Upper lobe of right lung (tissue), 1 donor: ENCODE measurements around the gene TRPC4. TPM values are rescaled to one million over a fixed set of nuclear protein-coding genes. Genes with fewer than 3 reads are reported as not detected.

Experiments used
- ATAC-seq: fragments of 200-7000 bp; cut with Tn5 transposase; one replicate; pipeline ENCODE4 v1.9.1; 2020; ENCODE audit warnings: mild to moderate bottlenecking, moderate library complexity
- DNase-seq: peaks from one replicate; pipeline ENCODE4 v3.0.0-alpha.2; 2020
- H3K27ac ChIP-seq: fragments of 200-600 bp; one replicate; pipeline ENCODE4 v1.8.0; 2022
- H3K27me3 ChIP-seq: fragments of 200-600 bp; one replicate; pipeline ENCODE4 v1.8.0; 2022; ENCODE audit warnings: mild to moderate bottlenecking
- H3K36me3 ChIP-seq: fragments of 200-600 bp; one replicate; pipeline ENCODE4 v1.8.0; 2022
- H3K4me1 ChIP-seq: fragments of 200-600 bp; one replicate; pipeline ENCODE4 v1.8.0; 2022
- H3K4me3 ChIP-seq: fragments of 200-600 bp; one replicate; pipeline ENCODE4 v1.8.0; 2022; ENCODE audit warnings: mild to moderate bottlenecking
- H3K9me3 ChIP-seq: fragments of 200-600 bp; one replicate; pipeline ENCODE4 v1.8.0; 2022
- intact Hi-C: fragments of 100-400 bp; cut with DNase I; formaldehyde crosslinking; loops from one replicate; pipeline ENCODE4 v1.11.0; 2022
- total RNA-seq: library from RNA; stranded (reverse); fragmentation: NEBNext Ultra II Directional; extraction: Animal tissue kit (Norgen Biotek cat#: 25700); gene quantifications from one replicate; pipeline ENCODE4 v1.2.1, GENCODE V29; 2021
- TF ChIP-seq, protein P1 (sequence below): fragments of 200-600 bp; IDR thresholded peaks from one replicate; pipeline ENCODE4 v1.8.0; 2022; ENCODE audit warnings: antibody characterized with exemption
- donor health status: DM: no; HTN: yes; CAD: no; lungs with severe emphysema.

Gene TRPC4
- total RNA-seq, 1 donor from 2014 or later: 1.6 TPM

DNA sequence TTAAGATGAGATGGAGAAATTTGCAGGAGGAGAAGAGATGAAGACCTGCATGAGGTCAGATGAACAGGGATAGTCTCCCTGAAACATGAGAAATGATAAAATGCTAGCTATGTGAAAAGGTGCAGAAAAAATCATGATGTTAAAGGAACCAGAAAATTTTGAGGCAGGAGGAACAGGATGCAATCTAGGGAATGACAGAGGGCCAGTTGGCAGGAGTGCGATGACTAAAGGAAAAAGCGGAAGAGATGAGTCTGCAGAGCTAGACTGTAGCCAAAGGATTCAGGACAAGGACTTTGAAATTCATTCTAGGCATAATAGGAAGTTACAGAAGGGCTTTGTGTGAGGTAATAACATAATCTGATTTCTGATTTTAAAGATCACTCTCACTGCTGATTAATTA is 77.9 kb downstream of the TRPC4 start:
- no peak for ATAC-seq
- H3K27ac ChIP-seq: no peak overlapping the region
- no peaks in the 10 kb centered on the region for H3K4me1 ChIP-seq

DNA sequence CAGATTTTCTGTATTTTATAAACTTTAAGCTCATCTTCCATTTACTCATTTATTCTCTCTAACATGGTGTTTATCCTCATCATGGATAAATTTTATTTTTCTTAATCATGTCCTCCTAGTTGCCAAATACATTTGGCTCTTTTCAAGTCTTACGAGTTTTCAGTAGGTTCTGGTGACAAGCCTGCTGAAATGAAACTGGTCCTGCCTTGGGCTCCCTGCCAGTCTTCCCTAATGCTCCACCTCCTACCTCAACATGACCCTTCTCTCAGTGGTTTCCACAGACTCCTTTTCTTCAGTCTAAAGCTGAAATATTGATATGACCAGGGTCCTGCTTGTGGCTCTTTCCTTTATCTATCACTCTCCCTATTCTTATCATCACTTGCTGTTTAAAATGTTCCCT is 81.2 kb downstream of the TRPC4 start:
- intact Hi-C loops: no loop called here
- H3K27me3 ChIP-seq: no peaks in the 10 kb centered on the region
- DNase-seq: no peak
- no peaks in the 10 kb centered on the region for H3K36me3 ChIP-seq
- H3K27ac ChIP-seq: no peak overlapping the region
- H3K9me3 ChIP-seq: no peaks in the 10 kb centered on the region
- TF ChIP-seq, protein P1, sequence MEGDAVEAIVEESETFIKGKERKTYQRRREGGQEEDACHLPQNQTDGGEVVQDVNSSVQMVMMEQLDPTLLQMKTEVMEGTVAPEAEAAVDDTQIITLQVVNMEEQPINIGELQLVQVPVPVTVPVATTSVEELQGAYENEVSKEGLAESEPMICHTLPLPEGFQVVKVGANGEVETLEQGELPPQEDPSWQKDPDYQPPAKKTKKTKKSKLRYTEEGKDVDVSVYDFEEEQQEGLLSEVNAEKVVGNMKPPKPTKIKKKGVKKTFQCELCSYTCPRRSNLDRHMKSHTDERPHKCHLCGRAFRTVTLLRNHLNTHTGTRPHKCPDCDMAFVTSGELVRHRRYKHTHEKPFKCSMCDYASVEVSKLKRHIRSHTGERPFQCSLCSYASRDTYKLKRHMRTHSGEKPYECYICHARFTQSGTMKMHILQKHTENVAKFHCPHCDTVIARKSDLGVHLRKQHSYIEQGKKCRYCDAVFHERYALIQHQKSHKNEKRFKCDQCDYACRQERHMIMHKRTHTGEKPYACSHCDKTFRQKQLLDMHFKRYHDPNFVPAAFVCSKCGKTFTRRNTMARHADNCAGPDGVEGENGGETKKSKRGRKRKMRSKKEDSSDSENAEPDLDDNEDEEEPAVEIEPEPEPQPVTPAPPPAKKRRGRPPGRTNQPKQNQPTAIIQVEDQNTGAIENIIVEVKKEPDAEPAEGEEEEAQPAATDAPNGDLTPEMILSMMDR: no peak
- no peak overlapping the region for H3K4me3 ChIP-seq
- no peaks in the 10 kb centered on the region for H3K4me1 ChIP-seq
- ATAC-seq: no peak

More for the DNA sequence above, 77.9 kb downstream of the TRPC4 start:
- H3K4me3 ChIP-seq: no peak overlapping the region
- no peak for DNase-seq
- no peaks in the 10 kb centered on the region for H3K27me3 ChIP-seq
- H3K9me3 ChIP-seq: no peaks in the 10 kb centered on the region
- intact Hi-C loops: no loop called here
- TF ChIP-seq, protein P1: no peak
- no peaks in the 10 kb centered on the region for H3K36me3 ChIP-seq

DNA sequence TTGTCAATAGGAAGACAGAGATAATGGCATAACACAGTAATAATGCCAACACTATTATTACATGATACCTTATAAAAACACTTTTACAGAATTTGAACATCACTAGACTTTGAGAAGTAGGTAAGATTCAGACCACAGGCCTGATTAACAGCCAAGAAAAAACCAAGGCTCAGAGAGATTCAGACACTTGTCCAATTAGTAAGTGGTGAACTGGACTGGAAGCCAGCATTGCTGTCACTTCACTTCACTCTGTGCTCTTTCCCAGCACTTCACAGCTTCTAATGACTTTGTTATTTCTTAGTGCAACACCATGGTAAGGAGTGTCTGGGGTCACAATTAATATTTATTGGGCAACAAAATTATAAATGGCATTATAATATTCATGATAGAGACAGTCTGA is 91.9 kb downstream of the TRPC4 start:
- H3K27ac ChIP-seq: no peak overlapping the region
- intact Hi-C loops: no loop called here
- TF ChIP-seq, protein P1: no peak
- no peak for DNase-seq
- no peaks in the 10 kb centered on the region for H3K36me3 ChIP-seq
- no peaks in the 10 kb centered on the region for H3K9me3 ChIP-seq
- H3K4me1 ChIP-seq: no peaks in the 10 kb centered on the region
- no peaks in the 10 kb centered on the region for H3K27me3 ChIP-seq
- no peak overlapping the region for H3K4me3 ChIP-seq
- no peak for ATAC-seq

DNA sequence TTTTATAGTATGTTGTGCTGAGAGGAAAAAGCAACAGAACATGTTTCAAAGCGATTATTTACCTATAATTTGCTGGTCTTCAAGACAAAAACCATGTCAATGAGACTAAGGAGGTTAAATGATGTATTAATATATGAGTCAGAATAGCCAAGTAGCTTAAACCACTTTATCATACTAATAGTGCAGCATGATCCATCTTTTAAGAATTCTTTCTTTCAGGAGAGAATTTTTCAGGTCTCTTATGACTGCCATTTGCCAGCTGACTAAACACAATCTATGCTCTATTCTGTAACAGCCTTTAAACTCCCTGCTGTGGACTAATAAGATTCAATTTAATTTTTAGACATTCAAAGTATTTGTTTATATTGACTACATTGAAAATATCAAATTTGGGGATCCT is 93.7 kb downstream of the TRPC4 start:
- no peaks in the 10 kb centered on the region for H3K9me3 ChIP-seq
- DNase-seq (no peak), ATAC-seq (no peak)
- H3K4me3 ChIP-seq: no peak overlapping the region
- H3K4me1 ChIP-seq: no peaks in the 10 kb centered on the region
- intact Hi-C loops: no loop called here
- H3K27ac ChIP-seq: no peak overlapping the region
- TF ChIP-seq, protein P1: no peak
- no peaks in the 10 kb centered on the region for H3K27me3 ChIP-seq
- H3K36me3 ChIP-seq: no peaks in the 10 kb centered on the region

DNA sequence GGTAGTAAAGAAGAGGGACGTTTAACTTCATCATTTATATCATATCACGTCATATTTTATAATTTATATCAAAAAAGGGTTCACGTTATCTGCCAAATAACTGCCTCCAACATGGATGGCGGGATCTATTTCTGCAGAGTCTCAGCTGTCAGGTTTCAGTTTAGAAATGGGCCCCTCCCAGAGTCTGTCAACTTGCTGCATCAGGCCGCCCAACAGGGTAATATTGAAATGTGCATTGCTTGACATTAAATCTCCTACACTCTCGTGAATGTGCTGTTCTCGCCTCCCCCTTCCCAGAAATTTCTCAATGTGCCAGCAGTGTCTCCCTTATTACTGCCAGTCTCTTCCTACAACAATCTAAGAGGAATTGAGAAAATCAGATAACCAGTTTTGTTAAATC is 96.9 kb downstream of the TRPC4 start:
- intact Hi-C loops: no loop called here
- no peaks in the 10 kb centered on the region for H3K27me3 ChIP-seq
- ATAC-seq: no peak
- H3K9me3 ChIP-seq: no peaks in the 10 kb centered on the region
- TF ChIP-seq, protein P1: no peak
- DNase-seq: no peak
- no peaks in the 10 kb centered on the region for H3K36me3 ChIP-seq
- H3K4me3 ChIP-seq: no peak overlapping the region
- H3K27ac ChIP-seq: no peak overlapping the region
- no peaks in the 10 kb centered on the region for H3K4me1 ChIP-seq

DNA sequence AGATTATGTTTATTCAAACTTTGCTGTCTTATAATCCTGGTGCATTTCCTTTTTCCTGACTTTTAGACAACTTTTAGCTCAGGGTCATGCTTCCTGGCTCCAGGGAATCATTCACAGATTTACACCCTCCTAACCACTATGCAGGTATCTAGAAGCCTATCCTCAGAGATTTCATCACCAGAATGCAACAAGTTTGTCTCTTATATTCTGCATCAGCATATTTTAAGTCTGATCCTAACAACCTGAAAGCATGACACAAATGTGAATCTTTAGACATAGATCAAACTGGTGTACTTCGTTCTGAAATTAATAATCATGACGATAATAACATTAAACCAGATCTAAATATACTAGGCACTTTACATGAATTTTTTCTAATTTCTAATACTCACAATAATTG is 100.0 kb downstream of the TRPC4 start:
- ATAC-seq (no peak), DNase-seq (no peak)
- no peak overlapping the region for H3K4me3 ChIP-seq
- intact Hi-C loops: no loop called here
- H3K27me3 ChIP-seq: no peaks in the 10 kb centered on the region
- H3K36me3 ChIP-seq: no peaks in the 10 kb centered on the region
- no peaks in the 10 kb centered on the region for H3K9me3 ChIP-seq
- H3K27ac ChIP-seq: no peak overlapping the region
- TF ChIP-seq, protein P1: no peak
- no peaks in the 10 kb centered on the region for H3K4me1 ChIP-seq
